Heart left ventricle (tissue), 16 donors: Measurements from ENCODE around the gene FOXP1. TPM values are rescaled to one million over a fixed set of nuclear protein-coding genes. Genes with fewer than 3 reads are reported as not detected.

ENCODE experiments used
- ATAC-seq, 4 donors: fragments of 200-7000 bp; cut with Tn5 transposase; one replicate each; pipeline ENCODE4 v1.9.1; 2020 to 2022; ENCODE audit warnings: moderate library complexity in 4 of 4, mild to moderate bottlenecking in 3 of 4, moderate number of reproducible peaks in 1 of 4
- DNase-seq, 5 donors: peaks; one replicate each; pipeline ENCODE4 v3.0.0-alpha.2; 2020
- H3K27ac ChIP-seq, 12 donors: fragments of 200-600 bp; sonication (generic) in 4 of 12; one replicate each; pipeline versions ENCODE4 v1.5.0 to v1.8.0; 2016 to 2022; ENCODE audit warnings: mild to moderate bottlenecking in 2 of 12
- H3K27me3 ChIP-seq, 9 donors: fragments of 200-600 bp; sonication (generic) in 2 of 9; one replicate each; pipeline versions ENCODE4 v1.5.1 to v1.8.0; 2016 to 2022; ENCODE audit warnings: mild to moderate bottlenecking in 3 of 9
- H3K36me3 ChIP-seq, 9 donors: fragments of 200-600 bp; sonication (generic) in 2 of 9; one replicate each; pipeline versions ENCODE4 v1.5.0 to v1.8.0; 2018 to 2022; ENCODE audit warnings: mild to moderate bottlenecking in 2 of 9
- H3K4me1 ChIP-seq, 12 donors: fragments of 200-600 bp; sonication (generic) in 4 of 12; one replicate each; pipeline versions ENCODE4 v1.5.0 to v1.8.0; 2016 to 2022; ENCODE audit warnings: mild to moderate bottlenecking in 3 of 12
- H3K4me3 ChIP-seq, 12 donors: fragments of 200-600 bp; sonication (generic) in 4 of 12; one replicate each; pipeline versions ENCODE4 v1.5.0 to v1.8.0; 2017 to 2022; ENCODE audit warnings: mild to moderate bottlenecking in 9 of 12, moderate library complexity in 4 of 12
- H3K9me3 ChIP-seq, 12 donors: fragments of 200-600 bp; sonication (generic) in 4 of 12; one replicate each; pipeline versions ENCODE4 v1.5.0 to v1.8.0; 2016 to 2022; ENCODE audit warnings: mild to moderate bottlenecking in 1 of 12
- POLR2A ChIP-seq, 2 donors: fragments of 450-650 bp; IDR thresholded peaks; one replicate each; pipeline ENCODE4 v1.6.1; 2017; ENCODE audit warnings: antibody characterized with exemption in 2 of 2, mild to moderate bottlenecking in 2 of 2, moderate library complexity in 2 of 2
- WGBS, 4 donors: extraction: QIAGEN DNeasy Blood & Tissue Kit in 2 of 4; methylation state at CpG; one replicate each; pipeline versions ENCODE4 v1.1.5 to v1.1.7; 2013 to 2018; 5-methylcytosine and 5-hydroxymethylcytosine counted together
- intact Hi-C, 10 donors: fragments of 100-400 bp; cut with DNase I; formaldehyde crosslinking; loops; one replicate each; pipeline versions ENCODE4 v1.11.1 to v1.14.2; 2022
- polyA plus RNA-seq, 2 donors: library from polyadenylated mRNA; stranded (reverse); fragments of 200-250 nt; gene quantifications; one replicate each; pipeline ENCODE4 v1.2.3, GENCODE V29; 2013
- total RNA-seq, 9 donors: library from RNA; depleted of rRNA in 2 of 9; stranded (reverse); fragments of >200 nt in 2 of 9; fragmentation: NEBNext Ultra II Directional in 3 of 9; extraction: Animal tissue kit (Norgen Biotek cat#: 25700) in 3 of 9; gene quantifications; one replicate each; pipeline versions ENCODE4 v1.1.0 to v1.2.4, GENCODE V29; 2016 to 2023
- TF ChIP-seq, protein P1 (sequence below), 12 donors: fragments of 200-600 bp; sonication (generic) in 4 of 12; IDR thresholded peaks; one replicate each; pipeline versions ENCODE4 v1.5.0 to v1.8.0; 2018 to 2022; ENCODE audit warnings: antibody characterized with exemption in 12 of 12, mild to moderate bottlenecking in 5 of 12
- donor health status: ischemic (EF 13 %, LVEDD 7.1; RV severe dilation, severe dysfunction).
- donor health status: healthy with polysubstance abuse.
- donor health status: DM: no; HTN: yes; CAD: no.
- donor health status: DM: no; HTN: no; CAD: no.
- donor health status: ischemic (EF 25% LVEDD 6.9; RV normal size, moderate dysfunction).
- donor health status: ischemic (EF 25% LVEDD 5.7; RV mildly dilated, moderate dysfunction).
- donor health status: healthy.
- donor health status: DM: yes; HTN: yes; CAD: no.
- donor health status: ischemic (EF 35%, LVEDD 5.7; RV mildly dilated, moderate dysfunction).
- donor health status: nonischemic (EF 11% LVEDD 7.7; RV severe dilation, severe dysfunction).
- donor health status: DM: yes; HTN: yes; CAD: no.
- donor health status: PGD.
- donor health status: ischemic (EF 29% LVEDD 5.4; RV normal size, mild dysfunction).
- donor health status: nonischemic (EF 23%, LVEDD 6.1; RV moderate dilation, normal function).

The FOXP1 gene
- total and polyA plus RNA-seq, 11 donors: 14.9 to 67.8 (median 41.1) TPM

DNA sequence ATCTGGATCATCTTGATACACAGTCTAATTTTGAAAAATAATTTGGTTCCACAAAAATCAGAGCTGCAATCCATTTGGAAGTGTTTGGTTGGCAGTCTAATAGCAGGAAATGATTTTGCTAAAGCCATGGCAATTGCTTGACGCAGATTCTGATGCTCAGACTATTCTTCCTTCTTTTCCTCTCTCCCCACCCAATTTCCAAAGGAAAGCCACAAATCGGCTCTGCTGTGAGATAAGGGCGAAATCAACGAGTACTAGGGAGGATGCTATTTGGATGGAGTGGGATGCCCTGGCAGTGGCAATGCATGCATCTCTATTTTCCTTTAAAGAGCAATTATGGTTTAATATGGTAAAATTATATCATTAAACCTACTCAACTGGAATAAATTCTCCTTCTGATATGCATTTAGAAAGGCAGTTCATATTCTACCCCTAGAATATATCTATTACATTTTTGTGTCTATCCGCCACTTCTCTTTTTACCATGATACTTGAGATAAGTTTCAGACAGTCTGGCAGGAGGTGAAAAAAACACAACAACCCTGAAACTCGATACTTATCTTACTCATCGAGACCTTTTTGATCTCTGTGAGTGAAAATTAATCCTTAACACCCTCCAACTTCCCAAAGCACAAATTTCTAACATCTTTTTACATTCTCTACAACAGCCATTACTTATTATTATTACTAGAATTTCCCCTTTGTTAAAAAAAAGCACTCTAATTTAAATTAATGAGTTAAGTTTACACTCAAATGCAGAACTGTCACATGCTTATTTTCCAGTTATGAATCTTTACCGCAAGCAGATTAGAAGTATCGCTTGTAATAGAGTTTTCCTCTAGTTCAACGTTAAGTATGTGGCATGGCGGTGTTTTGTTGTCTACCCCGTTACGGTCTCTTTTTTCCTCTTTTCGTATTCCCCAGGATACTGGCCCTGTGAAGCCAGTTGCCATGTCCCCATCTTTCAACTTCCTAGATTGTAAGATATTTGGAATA, 433.3 kb downstream of the FOXP1 start:
- H3K27me3 ChIP-seq: no peaks in the 10 kb centered on the region
- WGBS, 4 donors: 79 to 84% (median 81%) methylated on average over 14 of the region's 14 CpGs
- intact Hi-C loops: loop anchor here in 1 of 10 donors (10.0 kb wide), 1 partner anchor 245 kb away; no protein-coding TSS in a partner anchor
- H3K4me3 ChIP-seq: no peak overlapping the region
- H3K4me1 ChIP-seq: peaks cover 0 to 3% (median 0%) of the 10 kb centered on the region in 12 donors
- DNase-seq: no peak
- H3K9me3 ChIP-seq: no peaks in the 10 kb centered on the region
- H3K36me3 ChIP-seq: no peaks in the 10 kb centered on the region
- no peak for ATAC-seq
- TF ChIP-seq POLR2A (IDR thresholded peaks at IDR 0.05): no peak
- H3K27ac ChIP-seq: no peak overlapping the region

DNA sequence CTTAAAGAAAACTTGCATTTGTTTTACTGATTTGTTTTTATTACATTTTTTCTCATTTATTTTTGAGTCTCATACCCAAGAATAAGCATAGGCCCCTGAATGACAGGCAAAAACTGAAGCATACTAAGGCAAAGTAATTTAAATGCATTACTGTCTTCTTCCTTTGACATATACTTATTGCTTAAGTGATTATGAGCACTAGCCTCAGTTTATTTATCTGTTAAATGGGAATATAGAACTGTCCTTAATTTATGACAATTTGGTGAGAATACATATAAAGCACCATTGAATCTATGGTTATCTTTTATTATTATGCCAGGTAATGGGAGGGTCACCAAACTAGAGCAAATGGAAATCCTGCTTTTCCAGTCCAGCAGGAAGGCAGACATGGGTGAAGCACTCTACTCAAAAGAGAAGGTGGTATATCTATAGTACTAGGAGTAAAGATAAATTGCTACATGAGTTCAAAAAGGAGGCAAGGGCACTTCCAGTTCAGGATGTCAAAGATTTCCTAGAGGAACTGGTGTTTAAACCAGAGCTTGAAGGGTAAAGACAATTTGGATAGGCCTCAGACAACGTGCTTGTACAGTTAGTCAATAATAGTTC, 435.0 kb downstream of the FOXP1 start:
- H3K4me3 ChIP-seq: no peak overlapping the region
- TF ChIP-seq, protein P1, sequence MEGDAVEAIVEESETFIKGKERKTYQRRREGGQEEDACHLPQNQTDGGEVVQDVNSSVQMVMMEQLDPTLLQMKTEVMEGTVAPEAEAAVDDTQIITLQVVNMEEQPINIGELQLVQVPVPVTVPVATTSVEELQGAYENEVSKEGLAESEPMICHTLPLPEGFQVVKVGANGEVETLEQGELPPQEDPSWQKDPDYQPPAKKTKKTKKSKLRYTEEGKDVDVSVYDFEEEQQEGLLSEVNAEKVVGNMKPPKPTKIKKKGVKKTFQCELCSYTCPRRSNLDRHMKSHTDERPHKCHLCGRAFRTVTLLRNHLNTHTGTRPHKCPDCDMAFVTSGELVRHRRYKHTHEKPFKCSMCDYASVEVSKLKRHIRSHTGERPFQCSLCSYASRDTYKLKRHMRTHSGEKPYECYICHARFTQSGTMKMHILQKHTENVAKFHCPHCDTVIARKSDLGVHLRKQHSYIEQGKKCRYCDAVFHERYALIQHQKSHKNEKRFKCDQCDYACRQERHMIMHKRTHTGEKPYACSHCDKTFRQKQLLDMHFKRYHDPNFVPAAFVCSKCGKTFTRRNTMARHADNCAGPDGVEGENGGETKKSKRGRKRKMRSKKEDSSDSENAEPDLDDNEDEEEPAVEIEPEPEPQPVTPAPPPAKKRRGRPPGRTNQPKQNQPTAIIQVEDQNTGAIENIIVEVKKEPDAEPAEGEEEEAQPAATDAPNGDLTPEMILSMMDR (IDR thresholded peaks at IDR 0.05): no peak
- TF ChIP-seq POLR2A (IDR thresholded peaks at IDR 0.05): no peak
- no peak overlapping the region for H3K27ac ChIP-seq
- H3K4me1 ChIP-seq: peaks cover 0 to 3% (median 0%) of the 10 kb centered on the region in 12 donors
- no peaks in the 10 kb centered on the region for H3K36me3 ChIP-seq
- DNase-seq (no peak), ATAC-seq (no peak)
- WGBS, 4 donors: 86 to 91% (median 86%) methylated on average over 1 of the region's 1 CpG
- no peaks in the 10 kb centered on the region for H3K27me3 ChIP-seq
- no peaks in the 10 kb centered on the region for H3K9me3 ChIP-seq
- intact Hi-C loops: loop anchor here in 1 of 10 donors (10.0 kb wide), 1 partner anchor 246 kb away; no protein-coding TSS in a partner anchor

DNA sequence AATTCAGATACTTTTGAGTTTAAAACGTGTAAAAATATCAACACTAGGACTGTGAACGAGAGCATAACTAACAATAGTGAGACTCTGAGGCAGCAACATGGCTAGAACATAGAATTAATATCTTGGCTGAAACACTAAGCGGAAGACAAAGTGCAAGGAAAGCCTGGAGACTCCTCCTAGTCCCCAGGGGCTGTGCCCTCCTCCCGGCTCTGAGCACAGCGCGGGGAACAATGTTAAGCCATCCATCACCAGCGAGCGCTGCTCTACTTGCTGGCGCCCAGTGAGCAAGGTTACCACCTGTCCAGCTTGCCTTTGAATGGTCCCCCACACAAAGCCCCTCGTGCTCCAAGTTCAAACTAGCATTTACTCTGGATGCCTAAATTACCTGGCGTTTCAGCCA, 436.9 kb downstream of the FOXP1 start:
- peaks cover 0 to 5% (median 0%) of the 10 kb centered on the region in 12 donors for H3K4me1 ChIP-seq
- H3K9me3 ChIP-seq: peaks cover 0 to 4% (median 0%) of the 10 kb centered on the region in 12 donors
- TF ChIP-seq, protein P1 (IDR thresholded peaks at IDR 0.05): no peak
- no peak for TF ChIP-seq POLR2A (IDR thresholded peaks at IDR 0.05)
- H3K27me3 ChIP-seq: no peaks in the 10 kb centered on the region
- H3K36me3 ChIP-seq: no peaks in the 10 kb centered on the region
- H3K27ac ChIP-seq: no peak overlapping the region
- no peak overlapping the region for H3K4me3 ChIP-seq
- WGBS, 4 donors: 55 to 79% (median 69%) methylated on average over 11 of the region's 11 CpGs
- DNase-seq (peak in 1 of 5 donors; percentile 32), ATAC-seq (peak in 3 of 4 donors; percentile 46 to 69 (median 63))
- intact Hi-C loops: loop anchor here in 1 of 10 donors (10.0 kb wide), 1 partner anchor 248 kb away; no protein-coding TSS in a partner anchor

DNA sequence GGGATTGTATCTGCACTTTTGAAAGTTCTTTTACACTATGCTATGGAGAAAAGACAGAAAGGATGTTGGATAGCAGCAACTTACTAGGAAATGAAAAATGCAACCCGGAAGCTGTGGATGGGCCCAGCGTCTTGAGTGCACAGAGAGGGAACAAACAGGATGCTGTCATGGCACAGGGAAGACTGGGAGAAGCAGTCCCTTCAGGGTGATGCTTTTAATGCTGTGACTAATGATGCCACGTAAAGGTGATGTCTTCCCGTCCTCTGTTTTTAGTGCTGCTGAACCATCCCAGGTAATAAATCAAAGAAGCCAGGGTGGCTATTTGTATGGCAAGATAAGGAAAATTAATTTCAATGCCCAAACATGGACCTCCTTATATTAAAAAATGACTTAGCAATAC, 437.6 kb downstream of the FOXP1 start:
- TF ChIP-seq, protein P1 (IDR thresholded peaks at IDR 0.05): no peak
- TF ChIP-seq POLR2A (IDR thresholded peaks at IDR 0.05): no peak
- ATAC-seq (no peak), DNase-seq (no peak)
- H3K36me3 ChIP-seq: no peaks in the 10 kb centered on the region
- no peak overlapping the region for H3K27ac ChIP-seq
- intact Hi-C loops: loop anchor here in 1 of 10 donors (10.0 kb wide), 1 partner anchor 249 kb away; no protein-coding TSS in a partner anchor
- WGBS, 4 donors: 87 to 90% (median 89%) methylated on average over 4 of the region's 4 CpGs
- H3K4me3 ChIP-seq: no peak overlapping the region
- peaks cover 0 to 5% (median 0%) of the 10 kb centered on the region in 12 donors for H3K4me1 ChIP-seq
- H3K27me3 ChIP-seq: no peaks in the 10 kb centered on the region
- peaks cover 0 to 4% (median 0%) of the 10 kb centered on the region in 12 donors for H3K9me3 ChIP-seq
